SU-DHL-6 (cell line): Measurements from ENCODE around the gene PEX26.

Experiments used
- H2AFZ ChIP-seq: fragments of 200-600 bp; sonication (generic); 2 replicates; pipeline ENCODE4 v1.6.1; 2014; ENCODE audit warnings: low read depth, mild to moderate bottlenecking, moderate library complexity, mixed read lengths, antibody characterized with exemption, low read length; ENCODE audit not compliant: severe bottlenecking
- H3F3A ChIP-seq: fragments of 200-600 bp; shearing (Covaris generic); 2 replicates; pipeline ENCODE4 v1.6.0; 2016; ENCODE audit warnings: antibody characterized with exemption, mild to moderate bottlenecking; ENCODE audit not compliant: insufficient read depth
- H3K27ac ChIP-seq: fragments of 200-600 bp; sonication (generic); 2 replicates; pipeline ENCODE4 v1.5.1; 2016; ENCODE audit warnings: low read depth, mild to moderate bottlenecking, low read length, moderate library complexity, mixed read lengths
- H3K27me3 ChIP-seq: fragments of 200-600 bp; sonication (generic), shearing (Covaris generic); 2 replicates; pipeline ENCODE4 v1.6.0; 2014; ENCODE audit warnings: mild to moderate bottlenecking, low read length
- H3K36me3 ChIP-seq: fragments of 200-600 bp; sonication (generic); 2 replicates; pipeline ENCODE4 v1.6.1; 2014; ENCODE audit warnings: mild to moderate bottlenecking, low read length, mixed read lengths
- H3K4me2 ChIP-seq: fragments of 300-600, 200-600 bp; shearing (Covaris generic), sonication (generic); 2 replicates; pipeline ENCODE4 v1.6.0; 2014; ENCODE audit warnings: low read length, low read depth, mild to moderate bottlenecking; ENCODE audit not compliant: poor library complexity, severe bottlenecking
- H3K4me3 ChIP-seq: fragments of 200-600 bp; sonication (generic); 2 replicates; pipeline ENCODE4 v1.5.1; 2014; ENCODE audit warnings: antibody characterized with exemption, low read length, mild to moderate bottlenecking, mixed read lengths; ENCODE audit not compliant: insufficient read depth, poor library complexity, severe bottlenecking
- H3K79me2 ChIP-seq: fragments of 200-600 bp; sonication (generic); 2 replicates; pipeline ENCODE4 v1.6.1; 2014; ENCODE audit warnings: mild to moderate bottlenecking, low read length, moderate library complexity; ENCODE audit not compliant: insufficient read depth
- H3K9ac ChIP-seq: fragments of 200-600 bp; sonication (generic); 2 replicates; pipeline ENCODE4 v1.7.0; 2014; ENCODE audit warnings: mild to moderate bottlenecking, low read length
- H3K9me2 ChIP-seq: fragments of 200-600 bp; sonication (generic); replicated peaks from 2 replicates; pipeline ENCODE4 v1.6.1; 2014; ENCODE audit warnings: low read length; ENCODE audit not compliant: insufficient read depth
- H3K9me3 ChIP-seq: fragments of 200-600 bp; sonication (generic); 2 replicates; pipeline ENCODE4 v1.6.1; 2014; ENCODE audit warnings: low read length, mixed read lengths; ENCODE audit not compliant: insufficient read depth
- H4K20me1 ChIP-seq: fragments of 200-600 bp; sonication (generic); 2 replicates; pipeline ENCODE4 v1.6.1; 2014; ENCODE audit warnings: low read depth, mild to moderate bottlenecking, antibody characterized with exemption, low read length, moderate library complexity, mixed read lengths
- CTCF ChIP-seq: fragments of 200-600 bp; sonication (generic); IDR thresholded peaks from one replicate; pipeline ENCODE4 v1.5.1; 2017; ENCODE audit warnings: antibody characterized with exemption, mild to moderate bottlenecking, low read length, moderate library complexity; ENCODE audit not compliant: insufficient read depth, poor library complexity, severe bottlenecking
- EZH2phosphoT487 ChIP-seq: fragments of 200-600 bp; sonication (generic), shearing (Covaris generic); conservative IDR thresholded peaks from 2 replicates; pipeline ENCODE4 v1.6.1; 2018; ENCODE audit warnings: mild to moderate bottlenecking, antibody characterized with exemption, low read length, moderate library complexity, mixed read lengths

PEX26 gene

DNA sequence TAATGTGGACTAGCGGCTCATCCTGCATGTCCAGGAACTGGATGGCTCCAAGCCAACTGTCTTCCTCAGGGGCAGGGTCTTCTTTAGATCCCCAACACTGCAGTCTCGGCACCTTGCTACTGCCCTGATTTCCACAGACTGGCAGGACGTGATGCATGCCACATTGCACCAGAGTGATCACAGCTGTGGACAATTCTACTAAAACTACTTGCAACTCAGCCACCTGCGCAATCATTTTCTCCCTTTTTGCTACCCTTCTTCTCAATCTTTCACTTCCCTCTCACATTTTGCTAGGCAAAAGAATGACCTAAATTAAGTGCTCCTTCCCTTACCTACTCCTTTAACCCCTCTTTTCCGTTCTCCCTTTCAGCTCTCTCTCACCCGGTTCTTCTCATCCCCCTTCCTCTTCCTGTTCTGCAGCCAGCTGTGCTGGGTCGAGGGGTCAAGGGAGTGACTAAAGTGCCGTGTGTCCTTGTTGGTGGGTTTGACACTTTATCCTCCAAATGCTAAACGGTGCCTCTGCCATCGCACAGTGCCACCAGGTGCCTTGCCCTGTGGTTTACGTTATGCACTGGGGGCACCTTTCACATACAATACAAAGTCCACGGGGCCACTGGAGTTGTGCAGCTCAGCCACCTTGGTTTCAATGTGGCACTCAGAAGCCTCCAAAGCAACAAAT, 11.5 kb upstream of the PEX26 start:
- Histone ChIP-seq H3K9ac (peak overlapping the region; percentile 26; the same call in 1 of the 2 replicates), H3K9me3 (no peaks in the 10 kb centered on the region), H2AFZ (no peak overlapping the region), H3K79me2 (no peaks in the 10 kb centered on the region), H3K36me3 (no peaks in the 10 kb centered on the region), H3K9me2 (no peaks in the 10 kb centered on the region), H4K20me1 (no peaks in the 10 kb centered on the region), H3K27ac (peak overlapping the region; percentile 84), H3F3A (0 out of 2 replicates have a peak, but pooled peaks cover 5% of the 10 kb centered on the region), H3K4me2 (peak overlapping the region; percentile 49), H3K4me3 (no peak overlapping the region), H3K27me3 (no peaks in the 10 kb centered on the region)
- TF ChIP-seq EZH2phosphoT487 (no peak), CTCF (no peak)

- TF ChIP-seq EZH2phosphoT487, result no peak
- TF ChIP-seq CTCF, result no peak
- 0 out of 2 replicates have a peak, but pooled peaks cover 5% of the 10 kb centered on the region for H3F3A ChIP-seq
- H4K20me1 ChIP-seq, result no peaks in the 10 kb centered on the region
- no peaks in the 10 kb centered on the region for H3K79me2 ChIP-seq
- H3K9me2 ChIP-seq, result no peaks in the 10 kb centered on the region
- H2AFZ ChIP-seq, result no peak overlapping the region
- H3K36me3 ChIP-seq, result no peaks in the 10 kb centered on the region
- H3K27ac ChIP-seq, result peak overlapping the region; percentile 84
- H3K9ac ChIP-seq, result no peak overlapping the region
- H3K4me3 ChIP-seq, result no peak overlapping the region
- no peaks in the 10 kb centered on the region for H3K27me3 ChIP-seq
- H3K9me3 ChIP-seq, result no peaks in the 10 kb centered on the region
- no peak overlapping the region for H3K4me2 ChIP-seq
Observed at GRCh38 chr22:18067121-18067520, 10.7 kb upstream of the PEX26 start.

GRCh38 chr22:18067548-18068341, 10.0 kb upstream of the PEX26 start:
- Histone ChIP-seq H3K27ac (no peak overlapping the region), H3K9me3 (no peaks in the 10 kb centered on the region), H3K4me2 (no peak overlapping the region), H3K4me3 (no peak overlapping the region), H3K9ac (no peak overlapping the region), H4K20me1 (no peaks in the 10 kb centered on the region), H3K36me3 (no peaks in the 10 kb centered on the region), H3F3A (0 out of 2 replicates have a peak, but pooled peaks cover 5% of the 10 kb centered on the region), H2AFZ (no peak overlapping the region), H3K27me3 (no peaks in the 10 kb centered on the region), H3K79me2 (no peaks in the 10 kb centered on the region), H3K9me2 (no peaks in the 10 kb centered on the region)
- TF ChIP-seq EZH2phosphoT487, result no peak
